ENCODE data around the gene EXD3. TPM values are rescaled to one million over a fixed set of nuclear protein-coding genes. Genes with fewer than 3 reads are reported as not detected.

EXD3 gene
- polyA plus RNA-seq, 1 of the 3 experiments (the other 2 are of a cell fraction): 11.5 TPM

- ChIA-PET POLR2A (no interaction called here), CTCF (interaction anchor here (1.6 to 7.5 kb wide), 2 partner anchors 16 to 32 kb away, joined by 4 to 74 read pairs; partner anchors contain the start of gene NRARP)
- no peaks in the 10 kb centered on the region for H3K79me2 ChIP-seq (ENCODE audit: insufficient read depth)
- no peaks in the 10 kb centered on the region for H4K20me1 ChIP-seq (ENCODE audit: insufficient read depth)
- H2AFZ ChIP-seq (ENCODE audit: low read depth): no peak overlapping the region
- no peaks in the 10 kb centered on the region for H3K9me3 ChIP-seq
- H3K4me3 ChIP-seq (ENCODE audit: low read depth in 2 of 2, low read length in 1 of 2): no peak overlapping the region
- TF ChIP-seq EZH2phosphoT487 (IDR thresholded peaks at IDR 0.05; ENCODE audit: borderline replicate concordance, low read depth) (no peak), MAX (IDR thresholded peaks at IDR 0.05; ENCODE audit: low read depth) (no peak), ELF1 (IDR thresholded peaks at IDR 0.05) (no peak), EP300 (IDR thresholded peaks at IDR 0.05; ENCODE audit: borderline replicate concordance in 1 of 2, low read depth in 1 of 2, low read length in 1 of 2) (no peak), MXI1 (IDR thresholded peaks at IDR 0.05; ENCODE audit: low read depth, low read length) (no peak), SIN3A (IDR thresholded peaks at IDR 0.05; ENCODE audit: borderline replicate concordance, low read depth, low read length) (no peak), JUND (IDR thresholded peaks at IDR 0.05) (no peak)
- TF ChIP-seq, protein P1, sequence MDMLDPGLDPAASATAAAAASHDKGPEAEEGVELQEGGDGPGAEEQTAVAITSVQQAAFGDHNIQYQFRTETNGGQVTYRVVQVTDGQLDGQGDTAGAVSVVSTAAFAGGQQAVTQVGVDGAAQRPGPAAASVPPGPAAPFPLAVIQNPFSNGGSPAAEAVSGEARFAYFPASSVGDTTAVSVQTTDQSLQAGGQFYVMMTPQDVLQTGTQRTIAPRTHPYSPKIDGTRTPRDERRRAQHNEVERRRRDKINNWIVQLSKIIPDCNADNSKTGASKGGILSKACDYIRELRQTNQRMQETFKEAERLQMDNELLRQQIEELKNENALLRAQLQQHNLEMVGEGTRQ (IDR thresholded peaks at IDR 0.05; ENCODE audit: borderline replicate concordance, low read depth, low read length): no peak
- TF ChIP-seq, protein P2, sequence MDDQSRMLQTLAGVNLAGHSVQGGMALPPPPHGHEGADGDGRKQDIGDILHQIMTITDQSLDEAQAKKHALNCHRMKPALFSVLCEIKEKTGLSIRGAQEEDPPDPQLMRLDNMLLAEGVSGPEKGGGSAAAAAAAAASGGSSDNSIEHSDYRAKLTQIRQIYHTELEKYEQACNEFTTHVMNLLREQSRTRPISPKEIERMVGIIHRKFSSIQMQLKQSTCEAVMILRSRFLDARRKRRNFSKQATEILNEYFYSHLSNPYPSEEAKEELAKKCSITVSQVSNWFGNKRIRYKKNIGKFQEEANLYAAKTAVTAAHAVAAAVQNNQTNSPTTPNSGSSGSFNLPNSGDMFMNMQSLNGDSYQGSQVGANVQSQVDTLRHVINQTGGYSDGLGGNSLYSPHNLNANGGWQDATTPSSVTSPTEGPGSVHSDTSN (IDR thresholded peaks at IDR 0.05): no peak
- TF ChIP-seq, protein P3, sequence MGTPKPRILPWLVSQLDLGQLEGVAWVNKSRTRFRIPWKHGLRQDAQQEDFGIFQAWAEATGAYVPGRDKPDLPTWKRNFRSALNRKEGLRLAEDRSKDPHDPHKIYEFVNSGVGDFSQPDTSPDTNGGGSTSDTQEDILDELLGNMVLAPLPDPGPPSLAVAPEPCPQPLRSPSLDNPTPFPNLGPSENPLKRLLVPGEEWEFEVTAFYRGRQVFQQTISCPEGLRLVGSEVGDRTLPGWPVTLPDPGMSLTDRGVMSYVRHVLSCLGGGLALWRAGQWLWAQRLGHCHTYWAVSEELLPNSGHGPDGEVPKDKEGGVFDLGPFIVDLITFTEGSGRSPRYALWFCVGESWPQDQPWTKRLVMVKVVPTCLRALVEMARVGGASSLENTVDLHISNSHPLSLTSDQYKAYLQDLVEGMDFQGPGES (IDR thresholded peaks at IDR 0.05; ENCODE audit: low read depth, low read length): no peak
- WGBS (ENCODE audit: low lambda C conversion rate): 91% methylated on average over 8 of the region's 18 CpGs
- H3K4me2 ChIP-seq: no peak overlapping the region
- H3K27me3 ChIP-seq (ENCODE audit: insufficient read depth): no peaks in the 10 kb centered on the region
- H3K4me1 ChIP-seq (ENCODE audit: control insufficient read depth in 1 of 2, insufficient read depth in 2 of 2, low read depth in 1 of 2, low read length in 1 of 2): peaks cover 0 to 4% of the 10 kb centered on the region in 2 experiments; a peak in 1 of 4 replicates
- H3F3A ChIP-seq (replicated peaks; ENCODE audit: insufficient read depth): no peaks in the 10 kb centered on the region
- no peak overlapping the region for H3K9ac ChIP-seq
- no peaks in the 10 kb centered on the region for H3K36me3 ChIP-seq (replicated peaks in 1 of 2; ENCODE audit: control insufficient read depth in 1 of 2, insufficient read depth in 2 of 2, low read length in 1 of 2)
- DNase-seq: peak; percentile 29
- H3K27ac ChIP-seq (ENCODE audit: low read depth in 2 of 2, low read length in 1 of 2): no peak overlapping the region
- no peaks in the 10 kb centered on the region for H3K9me2 ChIP-seq
Measured at GRCh38 chr9:137318602-137319001, 104.4 kb downstream of the EXD3 start.

GRCh38 chr9:137317718-137318511 lies 105.0 kb downstream of the EXD3 start:
- Histone ChIP-seq H3K4me1 (ENCODE audit: control insufficient read depth in 1 of 2, insufficient read depth in 2 of 2, low read depth in 1 of 2, low read length in 1 of 2) (peaks cover 0 to 4% of the 10 kb centered on the region in 2 experiments; a peak in 1 of 4 replicates), H3K4me2 (no peak overlapping the region), H3K79me2 (ENCODE audit: insufficient read depth) (no peaks in the 10 kb centered on the region), H3K9ac (no peak overlapping the region), H3K9me2 (no peaks in the 10 kb centered on the region), H3K4me3 (ENCODE audit: low read depth in 2 of 2, low read length in 1 of 2) (no peak overlapping the region), H3F3A (replicated peaks; ENCODE audit: insufficient read depth) (no peaks in the 10 kb centered on the region), H4K20me1 (ENCODE audit: insufficient read depth) (no peaks in the 10 kb centered on the region), H3K27ac (ENCODE audit: low read depth in 2 of 2, low read length in 1 of 2) (no peak overlapping the region), H3K9me3 (no peaks in the 10 kb centered on the region), H3K36me3 (replicated peaks in 1 of 2; ENCODE audit: control insufficient read depth in 1 of 2, insufficient read depth in 2 of 2, low read length in 1 of 2) (no peaks in the 10 kb centered on the region), H2AFZ (ENCODE audit: low read depth) (no peak overlapping the region), H3K27me3 (ENCODE audit: insufficient read depth) (no peaks in the 10 kb centered on the region)
- no peak for TF ChIP-seq EP300 (IDR thresholded peaks at IDR 0.05; ENCODE audit: borderline replicate concordance in 1 of 2, low read depth in 1 of 2, low read length in 1 of 2)
- TF ChIP-seq YY1 (IDR thresholded peaks at IDR 0.05; ENCODE audit: low read depth): no peak
- TF ChIP-seq NRF1 (IDR thresholded peaks at IDR 0.05; ENCODE audit: low read depth, low read length): no peak
- TF ChIP-seq SIN3A (IDR thresholded peaks at IDR 0.05; ENCODE audit: borderline replicate concordance, low read depth, low read length): no peak
- no peak for TF ChIP-seq RAD21 (IDR thresholded peaks at IDR 0.05; ENCODE audit: low read length)
- no peak for TF ChIP-seq TAF1 (IDR thresholded peaks at IDR 0.05; ENCODE audit: borderline replicate concordance, low read depth, low read length)
- TF ChIP-seq JUND (IDR thresholded peaks at IDR 0.05): no peak
- no peak for TF ChIP-seq SMC3 (IDR thresholded peaks at IDR 0.05; ENCODE audit: low read depth, low read length)
- TF ChIP-seq, protein P2 (IDR thresholded peaks at IDR 0.05): no peak
- TF ChIP-seq RFX5 (IDR thresholded peaks at IDR 0.05; ENCODE audit: low read length): no peak
- no peak for TF ChIP-seq NFIC (IDR thresholded peaks at IDR 0.05; ENCODE audit: borderline replicate concordance)
- TF ChIP-seq ELF1 (IDR thresholded peaks at IDR 0.05): no peak
- TF ChIP-seq GABPA (IDR thresholded peaks at IDR 0.05; ENCODE audit: low read depth): no peak
- DNase-seq: peak; percentile 39
- ChIA-PET POLR2A (no interaction called here), CTCF (interaction anchor here (7.5 kb wide), 1 partner anchor 16 kb away, joined by 74 read pairs; the partner anchor contains the start of gene NRARP)
- WGBS (ENCODE audit: low lambda C conversion rate): 75% methylated on average over 11 of the region's 24 CpGs

All from SK-N-SH (cell line).